GM23338 (cell line): ENCODE results near the gene AASDH. TPM values are rescaled to one million over a fixed set of nuclear protein-coding genes. Genes with fewer than 3 reads are reported as not detected.

ENCODE experiments used
- ATAC-seq: fragments of 200-7000 bp; cut with Tn5 transposase; 3 replicates; pipeline ENCODE4 v1.9.1; 2020
- DNase-seq: peaks from one replicate; pipeline ENCODE4 v3.0.0-alpha.2; 2015; ENCODE audit warnings: low spot score
- H2AFZ ChIP-seq: fragments of 200-600 bp; sonication (generic); 2 replicates; pipeline ENCODE4 v1.8.0; 2016; ENCODE audit warnings: antibody characterized with exemption, mild to moderate bottlenecking, moderate library complexity
- H3F3A ChIP-seq: fragments of 200-600 bp; sonication (generic); replicated peaks from 2 replicates; pipeline ENCODE4 v1.8.0; 2017; ENCODE audit warnings: antibody characterized with exemption, mixed run types, low read depth
- H3K27ac ChIP-seq: fragments of 200-600 bp; sonication (generic); 2 replicates; pipeline ENCODE4 v1.6.1; 2016; ENCODE audit warnings: low read depth
- H3K27me3 ChIP-seq: fragments of 200-600 bp; sonication (generic); 2 replicates; pipeline ENCODE4 v1.8.0; 2016; ENCODE audit warnings: mild to moderate bottlenecking, mixed run types, moderate library complexity; ENCODE audit not compliant: insufficient read depth
- H3K36me3 ChIP-seq: fragments of 200-600 bp; sonication (generic); 2 replicates; pipeline ENCODE4 v1.8.0; 2016; ENCODE audit warnings: mild to moderate bottlenecking; ENCODE audit not compliant: insufficient read depth
- H3K4me1 ChIP-seq: fragments of 200-600 bp; sonication (generic); 2 replicates; pipeline ENCODE4 v1.8.0; 2016; ENCODE audit warnings: mild to moderate bottlenecking, moderate library complexity; ENCODE audit not compliant: insufficient read depth
- H3K4me2 ChIP-seq: fragments of 200-600 bp; sonication (generic); 2 replicates; pipeline ENCODE4 v1.7.1; 2017; ENCODE audit warnings: mixed run types
- H3K4me3 ChIP-seq: fragments of 200-600 bp; sonication (generic); 2 replicates; pipeline ENCODE4 v1.6.1; 2016; ENCODE audit warnings: mixed run types
- H3K79me2 ChIP-seq: fragments of 200-600 bp; sonication (generic); replicated peaks from 2 replicates; pipeline ENCODE4 v1.8.0; 2017; ENCODE audit warnings: mild to moderate bottlenecking; ENCODE audit not compliant: insufficient read depth
- H3K9me2 ChIP-seq: fragments of 200-600 bp; sonication (generic); 2 replicates; pipeline ENCODE4 v1.8.0; 2017; ENCODE audit not compliant: insufficient read depth
- H4K20me1 ChIP-seq: fragments of 200-600 bp; sonication (generic); replicated peaks from 2 replicates; pipeline ENCODE4 v1.8.0; 2017; ENCODE audit warnings: mild to moderate bottlenecking; ENCODE audit not compliant: insufficient read depth
- H3K27ac Mint-ChIP-seq: 2 replicates; pipeline ENCODE4 v1.8.0; 2020; ENCODE audit warnings: inconsistent platforms, mild to moderate bottlenecking, moderate library complexity, mixed read lengths
- H3K27me3 Mint-ChIP-seq: 3 replicates; pipeline ENCODE4 v1.8.0; 2022; ENCODE audit warnings: low read depth, mild to moderate bottlenecking, moderate library complexity, mixed read lengths, inconsistent platforms; ENCODE audit not compliant: insufficient read depth, poor library complexity
- H3K36me3 Mint-ChIP-seq: 3 replicates; pipeline ENCODE4 v1.8.0; 2021; ENCODE audit warnings: low read depth, mild to moderate bottlenecking, inconsistent platforms, moderate library complexity, mixed read lengths
- H3K4me1 Mint-ChIP-seq: 3 replicates; pipeline ENCODE4 v1.8.0; 2020; ENCODE audit warnings: mild to moderate bottlenecking, inconsistent platforms, mixed read lengths
- H3K4me3 Mint-ChIP-seq: 3 replicates; pipeline ENCODE4 v1.8.0; 2021; ENCODE audit warnings: moderate library complexity, mild to moderate bottlenecking, inconsistent platforms, mixed read lengths
- H3K9me3 Mint-ChIP-seq: 3 replicates; pipeline ENCODE4 v1.8.0; 2020; ENCODE audit warnings: moderate library complexity, mild to moderate bottlenecking, inconsistent platforms, mixed read lengths
- CREB1 ChIP-seq: fragments of 250-450 bp; sonication (Bioruptor Pico); IDR thresholded peaks from 2 replicates; pipeline ENCODE4 v1.5.0; 2020; ENCODE audit warnings: low read depth, mild to moderate bottlenecking, moderate library complexity
- CTCF ChIP-seq, 2 experiments: fragments of 200-600 bp in 1 of 2; sonication (generic) in 1 of 2; conservative IDR thresholded peaks; 2 replicates each; pipeline versions ENCODE4 v1.5.1 to v1.6.1; 2016 to 2017; ENCODE audit warnings: antibody characterized with exemption in 2 of 2, low read depth in 2 of 2, mild to moderate bottlenecking in 2 of 2, moderate library complexity in 1 of 2
- ETS1 ChIP-seq: IDR thresholded peaks from 2 replicates; pipeline ENCODE4 v1.6.1; 2016; ENCODE audit warnings: antibody characterized with exemption
- EZH2 ChIP-seq: fragments of 200-600 bp; sonication (generic); IDR thresholded peaks from one replicate; pipeline ENCODE4 v1.8.0; 2017; ENCODE audit warnings: antibody characterized with exemption, mild to moderate bottlenecking, low read depth; ENCODE audit not compliant: unreplicated experiment
- EZH2phosphoT487 ChIP-seq: fragments of 200-600 bp; sonication (generic); IDR thresholded peaks from one replicate; pipeline ENCODE4 v1.8.1; 2018; ENCODE audit warnings: antibody characterized with exemption; ENCODE audit not compliant: unreplicated experiment
- JUNB ChIP-seq: IDR thresholded peaks from one replicate; pipeline ENCODE4 v1.6.1; 2016; ENCODE audit warnings: antibody characterized with exemption; ENCODE audit not compliant: unreplicated experiment
- NANOG ChIP-seq: IDR thresholded peaks from 2 replicates; pipeline ENCODE4 v1.6.1; 2016; ENCODE audit warnings: antibody characterized with exemption, borderline replicate concordance
- POLR2AphosphoS5 ChIP-seq: IDR thresholded peaks from 2 replicates; pipeline ENCODE4 v1.6.1; 2016; ENCODE audit warnings: antibody characterized with exemption, low read depth
- REST ChIP-seq: IDR thresholded peaks from one replicate; pipeline ENCODE4 v1.6.1; 2018; ENCODE audit warnings: antibody characterized with exemption; ENCODE audit not compliant: unreplicated experiment
- STAT1 ChIP-seq: IDR thresholded peaks from one replicate; pipeline ENCODE4 v1.6.1; 2016; ENCODE audit warnings: antibody characterized with exemption; ENCODE audit not compliant: unreplicated experiment
- ZNF114 ChIP-seq: fragments of 250-450 bp; sonication (Bioruptor Pico); IDR thresholded peaks from 2 replicates; pipeline ENCODE4 v1.5.0; 2020; ENCODE audit warnings: mild to moderate bottlenecking, moderate library complexity
- ZNF331 ChIP-seq: fragments of 250-450 bp; sonication (Bioruptor Pico); IDR thresholded peaks from 2 replicates; pipeline ENCODE4 v1.5.0; 2020; ENCODE audit warnings: low read depth, mild to moderate bottlenecking, moderate library complexity
- ZNF462 ChIP-seq: fragments of 250-450 bp; sonication (Bioruptor Pico); IDR thresholded peaks from 2 replicates; pipeline ENCODE4 v1.5.0; 2020; ENCODE audit warnings: mild to moderate bottlenecking, moderate library complexity
- polyA plus RNA-seq: library from polyadenylated mRNA; unstranded; fragments of >200 nt; fragmentation: Nextera tagmentation; extraction: Ambion mirVana; gene quantifications from 2 replicates; pipeline ENCODE4 v1.2.1, GENCODE V29; 2016
- total RNA-seq: library from RNA; depleted of rRNA; stranded (reverse); fragments of >200 nt; shearing (Covaris generic); gene quantifications from 2 replicates; pipeline ENCODE4 v1.2.3, GENCODE V29; 2014

The AASDH gene
- total and polyA plus RNA-seq, 2 experiments from 2014 or later: 12.2 to 35.6 TPM

- Mint-ChIP-seq H3K4me3 (no peak overlapping the region), H3K36me3 (peaks cover 9% of the 10 kb centered on the region; the same call in 2 of the 3 replicates), H3K4me1 (no peaks in the 10 kb centered on the region), H3K9me3 (no peaks in the 10 kb centered on the region), H3K27ac (no peak overlapping the region), H3K27me3 (peaks cover 2% of the 10 kb centered on the region)
- H3F3A ChIP-seq: no peaks in the 10 kb centered on the region
- no peak overlapping the region for H3K27ac ChIP-seq
- no peak overlapping the region for H3K4me2 ChIP-seq
- ATAC-seq (no peak), DNase-seq (no peak)
- H3K27me3 ChIP-seq: no peaks in the 10 kb centered on the region
- H3K4me1 ChIP-seq: no peaks in the 10 kb centered on the region
- H3K9me2 ChIP-seq: no peaks in the 10 kb centered on the region
- TF ChIP-seq CTCF (conservative IDR thresholded peaks at IDR 0.05; ENCODE audit: low read depth in 2 of 2) (no peak), ETS1 (no peak), JUNB (no peak), ZNF114 (CRISPR knock-in tag) (no peak), STAT1 (no peak), REST (no peak), EZH2phosphoT487 (no peak), ZNF462 (CRISPR knock-in tag) (no peak), ZNF331 (CRISPR knock-in tag) (no peak), NANOG (no peak), EZH2 (no peak), CREB1 (CRISPR knock-in tag) (no peak), POLR2AphosphoS5 (no peak)
- no peaks in the 10 kb centered on the region for H4K20me1 ChIP-seq
- no peaks in the 10 kb centered on the region for H3K79me2 ChIP-seq
- H3K4me3 ChIP-seq: no peak overlapping the region
- no peaks in the 10 kb centered on the region; the same call in 1 of the 2 replicates for H3K36me3 ChIP-seq
- no peak overlapping the region for H2AFZ ChIP-seq
Measured at GRCh38 chr4:56321251-56321650, 66.0 kb downstream of the AASDH start.
